NOMO-1 treated with DMSO at 0.1 percent for 48 hours (cell line): Measurements from ENCODE around the gene RTP5.
A peak's percentile ranks its signal among the peaks of the same experiment; 100 is the strongest.

Experiments used
- DNase-seq: peaks from one replicate; lab custom pipeline; 2025; ENCODE audit not compliant: unreplicated experiment; lab: John Stamatoyannopoulos, UW

RTP5 gene

DNA sequence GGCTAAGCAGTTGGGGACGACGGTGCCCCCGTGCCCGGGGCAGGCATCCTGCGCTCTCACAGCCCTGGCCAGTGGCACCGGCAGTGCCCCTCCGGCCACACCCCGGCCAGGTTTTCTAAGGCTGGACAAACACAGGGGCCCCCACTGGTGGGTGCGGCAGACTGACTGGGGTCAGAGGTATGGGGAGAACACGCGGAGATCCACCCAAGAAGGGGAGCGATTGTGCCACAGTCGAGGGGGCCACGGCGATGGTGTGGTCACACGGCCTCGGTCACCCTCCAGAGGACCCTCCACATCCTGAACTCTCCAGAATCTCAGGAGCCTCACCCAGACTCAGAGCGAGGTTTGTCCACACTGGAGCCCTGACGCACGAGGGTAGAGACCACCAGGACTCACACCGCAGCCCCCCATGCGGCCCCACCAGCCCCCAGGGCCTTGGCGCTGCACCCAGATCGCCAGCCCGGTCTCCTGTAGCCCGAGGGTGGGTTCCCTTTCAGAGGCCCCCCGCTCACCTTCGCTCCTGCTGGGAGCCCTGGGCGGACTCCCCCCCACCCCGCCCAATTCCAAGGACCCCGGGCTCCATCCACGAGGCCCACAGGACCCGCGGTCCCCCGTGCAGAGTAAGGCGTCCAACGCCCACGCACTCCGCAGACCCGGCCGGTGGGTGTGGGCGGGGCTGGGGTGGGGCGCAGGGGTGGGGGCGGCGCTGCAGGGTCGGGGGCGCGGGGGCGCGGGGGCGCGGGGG lies 26.0 kb upstream of the RTP5 start:
- no peak for DNase-seq

DNA sequence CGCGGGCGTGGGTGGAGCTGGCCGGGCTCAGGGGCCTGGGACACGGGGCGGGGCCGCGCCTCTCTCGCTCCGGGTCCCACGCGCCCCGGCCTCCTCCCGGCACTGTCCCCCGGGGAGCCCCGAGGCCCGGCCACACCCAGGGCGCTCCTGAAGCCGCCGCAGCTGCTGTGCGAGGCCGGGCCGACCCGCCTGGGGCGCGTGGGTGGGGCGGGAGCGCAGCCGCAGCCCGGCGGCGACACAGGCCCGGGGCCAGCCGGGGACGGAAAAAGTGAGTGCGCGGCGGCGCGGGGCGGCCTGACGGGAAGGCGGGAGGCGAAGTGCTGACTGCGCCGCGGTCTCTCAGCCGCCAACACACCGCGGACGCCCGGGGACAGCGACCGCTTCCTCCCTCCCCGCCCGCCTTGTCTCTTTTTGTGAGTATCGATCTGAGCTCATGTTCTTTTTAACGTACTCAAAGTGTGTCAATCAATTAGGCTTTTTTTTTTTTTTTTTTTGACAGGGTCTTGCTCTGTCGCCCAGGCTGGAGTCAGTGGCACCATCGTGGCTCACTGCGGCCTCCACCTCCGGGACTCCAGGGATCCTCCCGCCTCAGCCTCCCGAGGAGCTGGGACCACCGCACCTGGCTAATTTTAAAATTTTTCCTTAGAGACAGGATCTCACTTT lies 25.3 kb upstream of the RTP5 start:
- DNase-seq: peak; percentile 65

DNA sequence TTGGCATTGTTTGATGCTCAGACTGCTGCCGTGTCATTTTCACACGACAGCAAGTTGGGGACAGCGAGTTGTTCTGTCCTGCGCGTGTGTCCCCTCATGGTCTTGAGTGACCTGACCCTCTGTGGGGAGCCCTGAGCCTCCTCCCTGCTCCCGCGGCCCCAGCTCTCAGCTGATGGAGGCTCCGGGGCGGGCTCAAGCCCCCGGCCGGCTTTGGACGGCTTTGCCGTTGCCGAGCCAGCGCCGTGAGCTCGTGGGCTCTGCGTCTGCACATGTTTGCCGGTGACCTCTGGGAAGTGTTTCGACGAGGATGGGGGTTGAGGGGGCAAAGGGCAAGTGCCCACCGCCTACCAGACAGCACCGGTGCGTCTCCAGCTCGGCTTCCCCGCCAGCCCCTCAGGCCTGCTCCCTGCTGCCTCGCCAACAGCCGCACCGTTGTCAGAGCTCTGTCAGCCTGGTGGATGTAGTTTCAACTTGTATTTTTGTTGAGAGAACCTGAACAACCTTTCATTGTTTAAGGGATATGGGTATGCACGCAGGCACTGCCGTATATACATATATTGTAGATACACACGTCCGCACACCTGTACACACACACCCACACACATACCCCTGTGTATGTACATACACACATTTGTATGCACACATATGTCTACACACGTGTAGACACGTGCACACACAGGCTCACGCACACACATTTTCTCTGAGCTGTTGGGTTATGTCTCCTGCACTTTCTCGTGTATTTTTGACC lies 24.5 kb upstream of the RTP5 start:
- DNase-seq: no peak

DNA sequence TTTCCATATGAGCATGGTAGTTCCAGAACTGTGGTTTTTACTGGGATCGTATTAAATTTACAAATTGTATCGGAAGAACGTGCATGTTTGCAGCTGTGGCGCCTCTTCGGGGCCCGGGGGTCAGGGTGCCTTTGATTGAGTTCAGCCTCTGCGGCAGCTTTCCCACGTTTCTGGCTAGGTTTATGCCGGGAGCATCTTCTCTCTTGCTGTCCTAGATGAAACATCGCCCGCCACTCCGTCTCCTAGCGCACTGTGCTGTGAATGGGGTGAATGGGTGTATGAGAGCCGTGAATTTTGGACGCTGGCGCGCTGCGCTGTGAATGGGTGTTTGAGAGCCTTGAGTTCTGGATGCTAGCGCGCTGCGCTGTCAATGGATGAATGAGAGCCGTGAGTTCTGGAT lies 23.1 kb upstream of the RTP5 start:
- no peak for DNase-seq

DNA sequence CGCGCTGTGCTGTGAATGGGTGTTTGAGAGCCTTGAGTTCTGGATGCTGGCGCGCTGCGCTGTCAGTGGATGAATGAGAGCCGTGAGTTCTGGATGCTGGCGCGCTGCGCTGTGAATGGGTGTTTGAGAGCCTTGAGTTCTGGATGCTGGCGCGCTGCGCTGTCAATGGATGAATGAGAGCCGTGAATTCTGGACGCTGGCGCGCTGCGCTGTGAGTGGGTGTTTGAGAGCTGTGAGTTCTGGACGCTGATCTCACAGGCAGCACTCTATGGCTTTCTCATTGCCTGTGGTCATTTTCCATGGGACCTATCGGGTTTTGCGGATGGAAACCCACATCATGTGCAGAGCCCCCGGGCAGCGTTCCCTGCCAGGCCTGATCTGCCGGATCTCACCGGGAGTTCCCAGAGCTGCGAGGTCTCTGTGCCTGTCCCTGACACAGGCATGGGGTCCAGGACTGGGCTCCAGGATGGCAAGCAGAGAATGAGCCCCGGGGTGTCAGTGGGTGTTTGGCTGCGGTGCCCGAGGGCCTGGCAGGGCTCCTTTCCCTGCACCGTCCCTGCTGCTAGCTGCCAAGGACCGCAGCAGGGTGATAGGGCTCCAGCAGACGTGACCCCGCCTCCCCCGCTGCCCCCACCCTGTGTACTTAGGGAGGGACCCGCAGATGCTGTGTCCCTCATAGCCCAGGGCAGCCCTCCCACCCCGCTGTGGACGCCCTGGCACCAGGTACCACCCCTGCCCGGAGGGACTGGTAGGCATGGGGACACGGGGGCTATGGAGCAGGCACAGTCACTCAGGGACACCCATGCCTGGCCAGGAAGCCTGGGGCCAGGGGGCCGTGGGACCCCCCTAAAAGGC lies 20.5 kb upstream of the RTP5 start:
- no peak for DNase-seq

DNA sequence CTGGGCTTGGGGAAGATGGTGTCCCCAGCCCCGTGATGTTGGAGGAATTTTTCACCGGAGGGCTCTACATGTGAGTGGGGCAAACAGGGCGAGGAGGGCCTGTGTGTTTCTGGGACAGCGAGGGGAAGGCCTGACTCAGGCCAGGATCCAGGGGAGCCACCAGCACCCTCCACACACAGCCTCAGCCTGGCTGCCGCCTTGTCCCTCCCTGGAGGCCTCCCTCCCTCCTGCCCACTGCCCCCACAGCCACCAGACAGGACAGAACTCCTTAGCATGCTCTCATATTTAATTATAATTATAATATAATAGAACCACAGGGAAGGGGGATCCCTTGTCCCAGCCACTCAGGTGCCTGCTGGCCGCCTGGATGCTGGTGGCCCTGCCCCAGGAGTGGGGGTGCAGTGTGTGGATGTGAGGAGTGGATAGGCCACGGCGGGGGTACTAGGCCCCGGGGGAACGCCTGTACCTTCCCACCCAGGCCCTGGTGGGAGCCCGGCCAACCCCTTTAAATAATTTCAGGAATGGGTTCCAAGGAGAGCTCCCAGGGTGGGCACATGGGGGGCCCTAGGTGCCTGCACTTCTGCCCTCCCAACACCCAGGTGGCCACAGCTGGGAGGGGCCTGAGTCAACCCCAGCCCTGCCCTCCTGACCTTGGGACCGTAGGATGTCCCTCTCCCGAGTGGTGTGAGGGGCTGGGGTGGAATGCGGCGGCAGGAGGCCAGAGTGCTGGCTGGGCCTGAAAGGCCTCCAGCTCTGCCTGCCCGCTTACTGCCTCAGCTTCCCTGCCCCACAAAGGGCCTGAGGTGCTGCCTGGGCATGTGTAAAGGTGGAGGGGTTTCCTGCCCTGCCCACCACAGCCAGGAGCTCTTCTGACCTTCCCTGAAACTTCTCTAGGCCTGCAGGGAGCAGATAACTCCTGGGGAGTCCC lies 19.6 kb upstream of the RTP5 start:
- DNase-seq: no peak

DNA sequence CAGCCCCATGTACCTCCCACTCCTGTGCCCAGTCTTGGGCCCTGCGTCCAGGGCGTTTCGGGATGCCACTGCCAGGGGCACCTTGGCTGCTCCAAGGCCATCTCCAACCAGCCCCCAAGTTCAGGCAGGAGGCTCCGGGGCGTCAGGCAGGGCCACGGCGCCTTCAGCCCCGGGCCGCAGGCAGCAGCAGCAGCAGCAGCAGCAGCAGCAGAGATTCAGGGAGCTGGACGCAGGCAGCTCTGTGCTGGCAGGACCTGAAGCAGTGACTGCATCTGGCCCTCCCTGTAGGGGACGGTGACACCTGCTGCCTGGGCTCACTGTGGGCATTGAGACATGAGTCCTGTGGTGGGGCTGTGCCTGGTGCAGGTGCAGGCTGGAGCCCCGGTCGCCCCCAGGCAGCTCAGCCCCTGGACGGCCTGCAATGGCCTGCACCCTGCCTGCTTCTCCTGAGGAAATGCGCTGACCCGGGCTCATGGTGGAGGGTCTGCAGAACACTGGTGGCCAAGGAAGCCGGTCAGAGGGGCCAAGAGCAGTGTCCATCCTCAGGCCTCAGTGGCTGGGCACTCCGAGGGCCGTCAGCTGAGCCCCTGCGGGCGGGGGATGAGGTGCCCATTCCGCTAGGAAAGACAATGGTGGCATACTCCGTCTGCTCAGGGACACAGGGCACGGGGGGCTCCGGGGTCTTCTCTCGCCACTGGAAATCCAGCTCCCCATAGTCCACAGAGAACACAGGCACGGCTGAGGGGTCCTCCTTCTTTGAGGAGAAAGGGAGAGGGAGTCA lies 18.8 kb upstream of the RTP5 start:
- no peak for DNase-seq

DNA sequence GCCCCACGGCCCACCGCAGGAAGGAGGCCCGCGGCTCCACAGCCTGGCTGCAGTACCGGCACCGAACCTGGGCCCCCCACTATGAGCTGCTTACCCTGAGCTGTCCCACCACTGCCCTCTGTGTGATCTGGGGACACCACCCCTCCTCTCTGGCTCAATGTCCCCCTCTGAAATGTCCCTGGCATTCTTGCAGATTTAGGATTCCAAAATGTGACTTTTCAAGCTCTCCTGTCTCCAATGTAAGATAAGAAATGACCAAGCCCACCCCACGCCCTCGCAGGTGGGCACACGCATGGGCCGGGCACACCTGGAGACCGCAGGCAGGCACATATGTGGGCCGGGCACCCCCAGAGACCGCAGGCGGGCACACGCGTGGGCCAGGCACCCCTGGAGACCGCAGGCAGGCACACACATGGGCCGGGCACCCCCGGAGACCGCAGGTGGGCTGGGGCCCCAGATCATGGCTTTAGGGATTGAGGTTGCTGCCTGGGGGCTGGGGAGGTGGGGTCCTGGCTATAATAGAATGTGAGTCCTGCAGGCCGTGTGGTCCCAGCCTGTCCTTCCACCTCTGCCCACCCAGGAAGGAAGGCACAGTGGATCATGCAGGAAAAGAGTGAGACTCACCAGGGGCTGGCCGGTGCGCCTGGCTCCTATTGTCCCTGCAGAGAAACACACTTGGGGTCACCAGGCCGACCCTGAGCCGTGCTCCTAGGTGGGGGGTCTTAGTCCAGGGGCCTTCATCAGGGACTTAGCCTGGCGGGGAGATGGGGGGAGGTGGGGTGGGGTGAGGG lies 18.0 kb upstream of the RTP5 start:
- no peak for DNase-seq

DNA sequence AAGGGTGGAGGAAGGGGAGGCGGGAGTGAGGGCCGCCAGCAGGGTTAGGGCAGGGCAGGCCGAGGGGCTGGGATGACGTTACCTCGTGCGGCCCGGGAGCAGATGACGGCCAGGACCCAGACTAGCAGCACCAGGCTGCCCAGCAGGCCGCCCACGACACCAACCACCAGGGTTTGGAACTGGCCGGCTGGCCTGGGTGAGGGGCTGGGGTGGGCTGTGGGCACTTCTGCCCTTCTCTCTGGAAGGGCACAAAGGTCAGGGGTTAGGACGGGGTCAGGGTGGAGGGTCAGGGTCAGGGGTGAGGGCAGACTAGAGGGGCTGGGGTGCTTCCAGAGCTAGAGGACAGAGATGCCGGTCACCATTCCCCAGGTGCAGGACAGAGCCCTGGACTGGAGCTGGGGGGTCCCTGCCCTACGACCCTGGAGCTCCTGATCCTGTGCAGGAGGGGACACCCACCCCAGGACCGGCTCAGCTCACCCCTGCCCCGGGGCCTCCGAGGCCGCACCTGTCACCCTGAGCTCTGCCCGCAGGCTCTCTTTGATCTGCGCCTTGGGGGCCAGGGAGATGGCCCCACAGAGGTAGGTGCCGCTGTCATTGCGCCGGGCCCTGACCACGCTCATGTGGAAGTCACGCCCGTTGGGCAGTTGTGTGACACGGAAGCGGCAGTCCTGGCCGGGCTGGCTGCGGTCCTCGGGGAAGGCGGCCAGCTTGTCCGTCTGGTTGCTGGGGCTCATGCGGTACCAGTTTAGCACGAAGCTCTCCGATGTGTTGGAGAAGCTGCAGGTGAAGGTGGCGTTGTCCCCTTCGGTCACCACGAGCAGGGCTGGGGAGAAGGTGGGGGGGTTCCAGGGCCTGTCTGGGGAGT lies 17.2 kb upstream of the RTP5 start:
- no peak for DNase-seq

DNA sequence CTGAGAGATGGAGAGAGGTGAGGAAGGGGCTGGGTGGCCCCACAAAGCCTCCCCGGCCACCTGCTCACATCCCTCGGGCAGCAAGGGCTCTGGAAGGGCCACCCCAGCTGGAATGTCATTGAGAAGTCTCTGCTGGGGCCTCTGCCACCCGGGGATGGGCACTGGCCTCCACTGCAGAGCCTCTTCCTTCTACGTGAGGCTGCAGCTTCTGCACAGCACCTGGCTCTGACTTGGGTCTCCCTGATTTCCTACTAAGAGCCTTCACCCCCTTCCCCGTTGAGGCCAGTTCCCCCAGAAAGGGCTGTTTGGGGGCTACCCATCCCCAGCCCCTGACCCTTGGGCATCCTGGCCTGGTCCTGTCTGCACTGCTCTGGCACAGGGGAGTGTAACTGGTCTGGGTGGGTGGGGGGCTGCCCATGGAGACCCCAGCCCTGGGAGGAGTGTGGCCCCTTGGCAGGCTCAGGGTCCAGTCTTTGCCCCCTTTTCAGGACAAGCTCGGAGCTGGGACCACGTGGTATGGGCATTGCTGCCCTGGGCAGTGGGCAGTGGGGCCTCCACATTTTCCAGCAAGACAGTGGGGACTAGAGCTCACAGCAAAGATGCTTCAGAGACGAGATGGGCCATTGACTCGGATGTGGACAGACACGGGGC lies 16.4 kb upstream of the RTP5 start:
- DNase-seq: no peak

DNA sequence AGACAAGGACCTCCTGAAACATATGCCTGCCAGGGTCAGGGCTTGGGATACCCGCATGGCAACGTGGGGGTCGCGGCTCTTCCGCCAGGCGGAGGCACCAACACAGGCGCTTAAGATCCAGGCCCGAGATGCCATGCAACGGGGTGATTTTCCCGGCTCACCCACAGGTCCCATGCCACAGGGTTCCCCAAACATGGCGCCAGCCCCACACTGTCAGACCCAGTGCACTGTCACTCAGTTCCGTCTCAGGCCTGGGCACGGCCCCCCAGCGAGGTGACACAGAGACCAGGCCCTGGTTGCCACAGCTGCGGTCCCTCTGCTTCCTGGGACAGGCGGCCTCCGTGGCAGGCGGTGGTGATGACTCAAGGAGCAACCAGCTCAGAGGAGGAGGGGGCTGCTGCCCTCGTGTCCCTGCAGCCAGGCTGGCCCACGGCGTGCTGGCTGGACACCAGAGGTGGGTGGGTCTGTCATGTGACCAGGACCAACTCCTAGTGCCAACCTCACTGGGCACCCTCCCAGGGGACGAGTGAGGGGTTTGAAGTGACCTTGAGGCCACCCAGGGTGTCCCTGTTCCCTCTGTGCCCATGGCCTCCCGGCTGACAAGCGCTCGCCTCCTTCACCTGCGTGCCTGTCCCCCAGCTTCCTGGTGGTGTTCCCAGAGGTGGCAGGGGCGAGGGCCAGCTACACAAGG lies 15.7 kb upstream of the RTP5 start:
- no peak for DNase-seq

DNA sequence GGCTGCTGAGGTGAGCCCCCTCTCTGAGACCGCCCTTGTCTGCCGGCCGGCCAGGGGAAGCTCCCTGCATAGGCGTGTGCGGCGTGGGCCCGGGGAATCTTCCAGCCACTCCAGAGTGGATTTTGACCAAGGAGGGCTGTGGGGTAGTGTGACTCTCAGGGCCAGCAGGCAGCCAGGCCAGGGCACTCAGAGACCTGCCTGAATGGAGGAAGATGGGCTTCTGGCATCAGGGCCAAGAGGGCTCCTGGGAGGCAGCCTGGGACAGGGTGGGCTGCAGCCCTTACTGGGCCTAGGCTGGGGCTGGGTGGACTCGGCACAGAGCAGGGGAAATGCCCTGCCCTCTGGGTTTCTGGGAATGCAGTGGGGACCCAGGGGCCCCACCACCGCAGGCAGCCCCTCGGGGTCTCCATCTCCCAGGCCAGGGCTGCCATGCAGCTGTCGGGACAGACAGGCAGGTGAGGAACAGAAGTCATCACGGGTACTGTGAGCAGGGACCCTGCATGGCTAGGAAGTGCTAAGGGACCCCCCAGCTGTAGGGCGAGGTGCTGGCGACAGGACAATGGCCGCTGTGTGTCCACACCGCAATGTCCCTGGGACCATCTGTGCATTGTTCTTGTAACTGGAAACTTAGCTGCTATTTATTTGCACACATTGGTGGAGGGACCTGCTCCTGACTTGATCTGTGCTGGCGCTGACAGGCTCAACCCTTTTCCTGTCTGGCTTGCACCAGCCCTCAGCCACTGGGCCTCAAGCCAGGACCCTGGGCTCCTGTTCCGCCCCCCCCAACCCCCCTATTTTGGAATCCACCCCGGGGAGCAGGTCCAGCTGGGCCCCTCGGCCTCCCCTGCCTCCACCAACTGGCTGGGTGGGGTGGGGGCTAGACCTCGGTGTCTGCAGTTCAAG lies 14.9 kb upstream of the RTP5 start:
- DNase-seq: no peak

DNA sequence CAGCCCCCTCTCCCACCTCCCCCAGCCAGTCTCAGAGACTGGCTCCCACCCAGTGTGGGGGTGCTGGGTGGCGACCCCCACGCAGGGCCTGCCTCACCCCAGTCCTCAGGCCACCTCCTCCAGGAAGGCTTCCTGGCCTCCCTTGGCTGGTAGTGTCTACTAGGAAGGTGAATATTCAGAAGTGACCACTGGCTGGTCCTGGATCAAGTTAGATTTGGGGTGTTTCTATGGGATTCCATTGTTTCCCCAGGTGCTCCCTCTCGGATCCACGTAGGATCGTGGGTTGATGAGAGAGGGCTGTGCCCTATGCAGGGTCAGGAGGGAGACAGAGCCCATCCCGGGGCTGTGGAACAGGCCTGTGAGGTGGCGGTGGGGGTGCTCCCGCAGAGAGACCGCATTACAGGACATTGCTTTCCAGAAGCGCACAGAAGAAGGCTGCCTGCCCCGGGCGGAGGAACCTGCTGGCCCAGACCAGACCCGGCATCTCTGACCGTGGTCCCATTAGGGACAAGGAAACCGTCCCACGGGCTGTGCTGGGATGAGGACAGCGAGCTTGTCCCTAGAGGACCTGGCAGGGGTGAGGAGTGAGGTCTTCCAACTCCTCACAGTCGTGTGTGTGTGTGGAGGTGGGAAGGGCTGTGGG lies 14.2 kb upstream of the RTP5 start:
- no peak for DNase-seq

DNA sequence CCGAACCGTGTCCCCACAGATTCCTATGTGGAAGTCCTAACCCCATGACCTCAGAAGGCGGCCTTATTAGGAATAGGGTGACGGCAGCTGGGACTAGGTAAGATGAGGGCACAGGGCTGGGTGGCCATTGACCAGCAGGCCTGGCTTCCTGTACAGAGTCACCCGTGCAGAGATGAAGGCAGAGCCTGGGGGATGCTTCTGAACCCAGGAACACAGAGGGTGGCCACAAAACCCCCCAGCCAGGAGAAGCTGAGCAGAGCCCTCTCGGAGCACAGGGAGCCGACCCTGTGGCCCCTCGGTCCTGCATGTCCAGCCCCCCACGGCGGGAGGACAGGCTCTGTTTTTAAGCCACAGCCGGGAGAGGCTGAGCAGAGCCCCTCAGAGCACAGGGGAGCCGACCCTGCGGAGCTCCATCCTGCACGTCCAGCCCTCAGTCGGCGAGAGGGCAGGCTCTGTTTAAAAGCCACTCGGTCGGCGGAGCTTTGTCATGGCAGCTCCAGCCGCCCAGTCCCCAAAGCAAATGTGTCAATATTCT lies 13.6 kb upstream of the RTP5 start:
- no peak for DNase-seq

DNA sequence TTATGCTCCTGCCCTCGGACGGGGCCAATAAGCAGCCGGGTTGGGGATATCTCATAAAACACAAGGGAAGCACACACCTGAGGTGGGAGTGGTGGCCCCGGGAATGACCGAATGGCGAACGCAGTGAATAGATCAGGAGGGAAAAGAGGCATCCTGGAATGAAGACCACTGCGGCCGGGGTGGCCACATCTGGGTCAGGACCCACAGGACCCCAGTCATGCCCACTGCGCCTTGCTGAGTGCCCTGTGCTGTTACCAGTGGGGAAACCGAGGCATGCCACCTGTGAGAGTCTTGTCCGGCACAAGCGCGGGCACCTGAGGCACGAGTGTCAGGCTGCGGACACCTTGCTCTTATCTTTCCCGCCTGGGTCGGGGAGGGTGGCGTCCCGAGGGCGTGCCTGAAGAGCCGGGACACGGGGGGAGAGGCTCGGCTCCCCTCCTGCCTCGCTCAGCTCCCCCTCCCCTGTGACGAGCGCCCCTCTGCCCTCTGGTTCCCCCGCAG lies 12.4 kb upstream of the RTP5 start:
- no peak for DNase-seq
